ENCODE measurements around the gene MYZAP.

DNA sequence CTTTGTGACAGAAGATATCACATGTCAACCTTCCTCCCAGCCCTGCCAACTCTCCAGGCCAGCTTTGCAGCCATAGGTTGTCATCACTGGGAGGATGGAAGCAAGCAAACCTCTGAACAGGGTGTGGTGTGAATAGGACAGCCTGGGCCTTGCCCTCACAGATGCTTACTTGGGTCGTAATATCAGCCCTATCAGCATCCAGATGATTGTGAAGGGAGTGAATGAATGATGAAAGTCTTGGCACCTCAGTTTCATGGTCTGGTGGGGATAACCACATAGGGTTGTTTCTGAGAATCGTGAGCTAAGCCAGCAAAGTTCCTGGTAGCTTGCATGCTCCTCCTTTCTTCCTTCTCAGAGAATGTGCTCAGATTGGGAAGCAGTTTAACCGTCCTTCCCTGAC lies 59.7 kb downstream of the MYZAP start:
- TF ChIP-seq EZH2 (IDR thresholded peaks at IDR 0.05; ENCODE audit: borderline replicate concordance, low read depth, low read length, severe bottlenecking) (no peak), CTCF (IDR thresholded peaks at IDR 0.05; ENCODE audit: borderline replicate concordance, extremely low read depth, low read length, poor library complexity, severe bottlenecking) (no peak)
